Islet of Langerhans (tissue), 1 donor: ENCODE data around the gene FGF2.
"Not testable (repeated sequence)": the region's sequence is repeated elsewhere in the genome, so short reads cannot be mapped to it uniquely, and the experiment has no call there.

Source experiments
- FAIRE-seq: peaks from one replicate; lab custom pipeline; 2011; peaks lifted over from hg19 to GRCh38; lab: Jason Lieb, UNC

FGF2 gene

GRCh38 chr4:122814426-122814825 is 12.2 kb upstream of the FGF2 start:
- FAIRE-seq = no peak

- FAIRE-seq = no peak
These were observed 11.4 kb upstream of the FGF2 start for GRCh38 chr4:122815248-122815647.

GRCh38 chr4:122816476-122816875 is 10.2 kb upstream of the FGF2 start:
- no peak for FAIRE-seq

- no peak for FAIRE-seq
These were observed 6.8 kb upstream of the FGF2 start for GRCh38 chr4:122819708-122820449.

GRCh38 chr4:122821092-122821491 is 5.5 kb upstream of the FGF2 start:
- FAIRE-seq = no peak

- no peak for FAIRE-seq
These were observed 4.2 kb upstream of the FGF2 start for GRCh38 chr4:122822466-122822865.

GRCh38 chr4:122823476-122823875 is 3.2 kb upstream of the FGF2 start:
- no peak for FAIRE-seq

GRCh38 chr4:122824616-122825015 is 2.0 kb upstream of the FGF2 start:
- FAIRE-seq = no peak

GRCh38 chr4:122826079-122826527 is 528 bp upstream of the FGF2 start:
- no peak for FAIRE-seq

GRCh38 chr4:122827258-122827878 is 737 bp downstream of the FGF2 start:
- FAIRE-seq = no peak

- no peak for FAIRE-seq
These were observed 1.4 kb downstream of the FGF2 start for GRCh38 chr4:122827879-122828601.

- no peak for FAIRE-seq
These were observed 3.9 kb downstream of the FGF2 start for GRCh38 chr4:122830426-122831095.

- FAIRE-seq = no peak
These were observed 5.0 kb downstream of the FGF2 start for GRCh38 chr4:122831515-122832196.

GRCh38 chr4:122832732-122833131 is 6.1 kb downstream of the FGF2 start:
- FAIRE-seq = no peak

GRCh38 chr4:122833999-122834398 is 7.4 kb downstream of the FGF2 start:
- no peak for FAIRE-seq

GRCh38 chr4:122836941-122837340 is 10.3 kb downstream of the FGF2 start:
- no peak for FAIRE-seq

- no peak for FAIRE-seq
These were observed 11.4 kb downstream of the FGF2 start for GRCh38 chr4:122838034-122838433.

GRCh38 chr4:122842392-122842791 is 15.8 kb downstream of the FGF2 start:
- no peak for FAIRE-seq

- no peak for FAIRE-seq
These were observed 16.4 kb downstream of the FGF2 start for GRCh38 chr4:122842984-122843531.

GRCh38 chr4:122844391-122844790 is 17.8 kb downstream of the FGF2 start:
- FAIRE-seq = not testable (repeated sequence)

GRCh38 chr4:122845066-122845465 is 18.4 kb downstream of the FGF2 start:
- no peak for FAIRE-seq

- no peak for FAIRE-seq
These were observed 19.1 kb downstream of the FGF2 start for GRCh38 chr4:122845760-122846159.
